HG03575 (cell line): ENCODE data around the gene SLC26A9.

Source experiments
- ATAC-seq: cut with Tn5 transposase; IDR thresholded peaks from one replicate; pipeline ENCODE4 v1.9.1; 2021; ENCODE audit not compliant: unreplicated experiment, insufficient number of reproducible peaks, low FRiP score; ENCODE audit errors: extremely low read depth

Gene SLC26A9

DNA sequence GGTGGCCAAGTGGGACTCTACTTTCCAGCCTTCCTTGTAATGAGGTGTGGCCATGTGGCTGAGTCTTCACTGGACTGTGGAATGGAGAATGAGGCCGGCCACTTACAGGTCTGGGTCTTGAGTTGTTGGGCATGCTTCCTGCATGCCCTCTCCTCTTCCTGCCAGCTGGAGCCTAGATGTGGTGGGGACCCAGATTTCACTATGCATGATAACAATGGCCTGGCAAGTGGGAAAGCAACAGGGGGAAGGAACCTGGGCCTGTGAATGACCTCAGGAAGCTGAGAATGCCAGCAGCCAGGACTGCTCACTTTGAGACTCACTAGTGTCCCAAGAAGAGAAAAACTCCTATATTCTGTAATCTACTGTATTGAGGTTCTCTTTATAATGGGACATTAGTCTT, 8.5 kb upstream of the SLC26A9 start:
- no peak for ATAC-seq

GRCh38 chr1:205950826-205951549, 7.7 kb upstream of the SLC26A9 start:
- ATAC-seq: no peak

DNA sequence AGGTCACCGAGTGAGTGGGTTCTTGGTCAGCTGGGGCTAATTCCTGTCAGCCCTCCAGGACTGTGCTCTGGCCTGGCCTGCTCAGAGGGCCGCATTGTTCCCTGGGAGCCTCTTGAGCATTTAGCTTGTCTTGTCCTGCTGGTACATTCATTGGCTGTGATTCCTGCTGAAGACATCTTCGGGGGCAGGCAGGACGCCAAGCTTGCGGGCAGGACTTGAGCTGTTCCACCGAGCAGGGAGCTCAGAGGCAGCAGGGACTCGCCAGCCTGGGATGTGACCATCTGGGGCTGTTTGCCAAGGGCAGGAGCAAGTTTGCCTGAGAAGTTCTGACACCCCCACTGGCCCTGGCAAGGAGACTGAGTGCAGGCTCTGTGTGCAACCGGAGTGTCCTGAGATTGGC, 7.0 kb upstream of the SLC26A9 start:
- ATAC-seq: no peak

DNA sequence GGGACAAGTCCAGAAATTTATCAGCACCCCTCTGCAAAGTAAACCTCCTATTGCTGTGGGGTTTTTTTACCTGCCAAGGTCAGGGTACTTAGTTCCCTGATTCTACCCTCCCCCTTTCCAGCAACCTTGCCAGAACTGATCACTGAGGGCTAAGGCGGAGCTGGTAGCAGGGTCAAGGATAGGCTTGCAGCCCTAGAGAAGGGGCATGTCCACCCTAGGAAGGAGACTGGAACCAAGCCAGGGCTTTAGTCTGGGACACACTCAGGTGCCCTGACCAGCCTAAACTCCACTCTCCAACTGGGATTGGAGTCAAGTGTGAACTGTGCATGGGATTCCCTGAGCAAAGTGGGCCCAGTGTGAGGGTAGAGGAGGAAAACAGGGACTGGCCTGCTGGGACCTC, 6.5 kb upstream of the SLC26A9 start:
- ATAC-seq: no peak

DNA sequence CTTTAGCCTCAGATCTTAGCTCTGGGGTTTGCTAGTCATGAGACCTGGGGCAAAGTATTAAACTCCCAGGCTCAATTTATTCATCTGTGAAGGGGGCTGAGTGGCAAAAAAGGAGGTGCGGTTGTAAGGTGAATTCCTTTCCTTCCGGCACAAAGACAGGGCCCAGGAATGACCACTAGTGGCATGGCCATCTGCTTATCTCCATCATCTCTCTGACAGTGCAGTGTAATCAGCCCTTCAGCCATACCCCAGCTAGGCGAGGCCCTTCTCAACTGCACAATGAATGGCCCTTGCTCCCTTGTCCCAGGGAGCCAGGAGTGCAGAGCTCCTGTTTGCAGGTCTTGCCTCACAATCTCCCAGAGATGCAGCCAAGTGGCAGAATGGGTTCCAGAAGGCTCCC, 5.6 kb upstream of the SLC26A9 start:
- no peak for ATAC-seq

- no peak for ATAC-seq
These were observed 4.8 kb upstream of the SLC26A9 start for GRCh38 chr1:205948039-205948438.

- no peak for ATAC-seq
These were observed 3.8 kb upstream of the SLC26A9 start for GRCh38 chr1:205947024-205947423.

GRCh38 chr1:205945069-205945468, 1.8 kb upstream of the SLC26A9 start:
- no peak for ATAC-seq

- no peak for ATAC-seq
These were observed 1.3 kb upstream of the SLC26A9 start for GRCh38 chr1:205944525-205944924.

DNA sequence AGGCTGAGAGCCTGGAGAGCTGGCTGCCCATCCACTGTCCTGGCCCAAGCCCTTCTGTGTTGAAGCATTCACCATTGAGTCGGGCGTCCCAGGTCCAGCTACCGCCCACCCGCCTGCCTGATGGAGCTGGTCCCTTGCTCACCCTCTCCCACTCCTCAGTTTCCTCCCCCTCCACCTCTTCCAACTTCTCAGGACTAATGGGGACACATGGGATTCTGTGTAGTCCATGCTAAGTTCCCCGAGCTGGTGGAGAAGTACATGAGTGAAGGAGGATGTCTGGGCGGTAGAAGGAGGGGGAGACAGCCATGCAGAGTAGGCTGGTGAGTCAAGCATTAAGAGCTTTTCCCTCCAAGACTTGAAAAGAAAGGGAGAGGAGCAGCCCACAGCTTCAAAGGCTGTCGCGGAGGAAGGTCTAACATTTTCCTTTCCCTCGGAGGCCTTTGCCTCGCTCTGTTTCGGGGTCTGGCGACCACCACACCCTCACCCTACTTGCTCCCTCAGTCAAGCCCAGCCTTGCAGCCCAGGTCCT, 561 bp downstream of the SLC26A9 start:
- no peak for ATAC-seq

GRCh38 chr1:205940710-205941109, 2.5 kb downstream of the SLC26A9 start:
- ATAC-seq: no peak

DNA sequence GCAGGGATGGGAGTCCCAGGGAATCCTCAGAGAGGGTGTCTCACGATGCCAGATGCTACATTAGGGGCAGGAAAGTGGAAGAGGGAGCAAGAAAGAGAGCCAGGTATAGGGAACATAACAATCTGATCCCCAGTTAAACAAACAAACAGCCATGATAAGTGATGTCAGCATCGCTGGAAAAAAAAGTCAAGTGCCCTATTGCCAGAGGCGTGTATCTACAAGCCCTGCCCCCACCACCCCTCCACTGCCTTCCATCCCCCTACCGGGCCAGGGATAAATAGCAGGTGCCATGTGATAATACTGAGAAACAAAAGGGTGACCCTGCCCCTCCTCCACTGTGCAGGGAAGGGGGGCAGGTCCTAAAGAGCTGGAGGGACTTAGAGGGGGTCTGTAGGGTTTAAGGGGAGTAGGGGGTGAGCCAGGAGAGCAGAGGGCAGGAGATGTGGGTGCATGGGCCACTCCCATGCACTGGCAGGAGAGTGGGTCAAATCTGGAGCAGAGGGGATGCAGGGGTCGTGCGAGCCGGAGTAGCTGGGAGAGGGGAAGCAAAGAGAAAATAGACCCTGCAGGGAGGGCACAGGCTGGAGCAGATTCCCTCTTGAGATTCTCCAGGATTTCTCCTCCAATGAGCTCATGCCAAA, 3.4 kb downstream of the SLC26A9 start:
- ATAC-seq: no peak

DNA sequence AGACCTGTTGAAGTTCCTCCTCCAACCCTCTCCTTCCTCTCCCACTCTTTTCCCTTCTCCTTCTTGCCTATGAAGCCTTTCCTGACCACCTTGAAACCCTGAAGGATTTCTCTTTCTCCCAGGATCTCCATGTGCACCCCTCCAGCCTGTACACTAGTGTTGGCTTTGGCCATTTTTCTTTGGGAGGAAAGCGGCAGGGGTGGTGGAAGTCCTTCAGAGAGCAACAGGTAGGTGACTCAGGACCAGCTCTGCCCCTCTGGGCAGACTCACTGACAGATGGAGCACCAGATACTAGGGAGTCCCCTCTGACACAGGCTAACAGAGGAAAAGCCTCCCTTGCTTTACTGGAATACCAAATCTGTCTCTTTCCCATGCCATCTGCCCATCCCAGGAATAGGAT, 4.6 kb downstream of the SLC26A9 start:
- no peak for ATAC-seq

DNA sequence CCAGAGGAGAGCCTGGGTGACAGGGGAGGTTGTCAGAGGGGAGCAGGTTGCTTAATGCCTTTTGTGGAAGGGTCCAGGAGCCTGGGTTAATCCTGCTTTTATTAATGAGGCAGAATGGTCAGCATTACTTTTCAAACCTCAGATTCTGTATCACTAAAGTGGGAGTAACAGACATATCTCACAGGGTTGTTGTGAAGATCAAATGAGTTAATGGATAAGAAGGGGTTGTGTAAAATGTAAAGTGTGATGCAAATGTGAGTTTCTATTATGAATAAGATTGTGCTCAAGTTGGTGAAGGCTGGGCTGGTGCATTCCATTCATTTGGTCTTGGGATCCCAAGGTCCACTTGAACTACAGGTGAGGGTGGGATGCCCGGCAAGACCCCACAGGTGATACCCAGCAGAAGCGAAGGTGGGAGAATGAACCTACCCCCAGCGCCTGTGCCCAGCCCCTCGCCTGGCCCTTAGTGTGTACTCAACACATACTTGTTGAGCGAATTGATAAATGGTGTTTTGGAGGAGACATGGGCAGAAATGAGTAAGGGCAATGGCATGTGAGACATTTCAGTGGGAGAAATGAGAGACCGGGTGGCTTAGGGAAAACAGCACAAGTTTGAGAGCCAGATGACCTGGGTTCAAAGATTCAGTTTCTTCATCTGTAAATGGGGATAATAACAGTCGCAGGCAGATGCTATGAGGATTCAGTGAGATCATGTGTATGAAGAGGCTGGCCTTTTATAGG, 6.2 kb downstream of the SLC26A9 start:
- ATAC-seq: no peak

DNA sequence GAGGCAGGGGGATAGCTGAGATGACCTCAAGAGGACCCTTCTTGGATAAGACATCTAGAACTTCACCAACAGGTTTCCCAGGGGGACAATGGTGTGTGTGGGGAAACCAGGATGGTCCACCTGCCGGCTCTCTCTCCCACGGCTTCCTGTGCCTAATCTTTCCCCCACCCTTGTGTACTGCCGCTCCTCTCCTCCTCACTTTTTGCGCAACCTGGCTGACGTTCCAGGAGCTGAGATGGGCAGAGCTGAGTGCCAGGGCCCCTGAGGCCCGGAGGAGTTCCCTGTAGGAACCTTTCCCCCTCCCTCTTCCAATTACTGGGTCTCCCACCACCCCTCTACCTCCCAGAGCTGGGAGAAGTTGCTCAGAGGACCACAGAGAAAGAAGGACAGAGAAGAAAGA, 6.9 kb downstream of the SLC26A9 start:
- no peak for ATAC-seq

DNA sequence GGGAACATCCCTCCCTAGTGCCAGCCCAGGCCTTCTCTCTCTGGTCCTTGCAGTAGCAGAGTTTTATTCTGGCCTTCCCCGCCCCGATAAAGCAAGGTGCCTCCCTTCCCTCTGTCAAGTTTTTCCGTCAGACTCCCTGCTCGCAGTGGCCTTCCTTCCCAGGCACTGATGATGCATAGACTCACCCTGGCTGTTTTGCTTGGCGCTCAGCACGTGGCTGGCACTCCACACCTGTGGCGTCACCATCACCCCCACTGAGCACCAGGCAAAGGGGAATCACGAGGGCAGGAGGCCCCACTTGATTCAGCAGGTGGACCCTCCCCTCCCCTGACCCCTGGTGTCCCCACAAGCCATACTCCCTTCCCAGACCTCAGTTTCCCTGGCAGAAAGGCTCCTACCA, 7.4 kb downstream of the SLC26A9 start:
- ATAC-seq: no peak

DNA sequence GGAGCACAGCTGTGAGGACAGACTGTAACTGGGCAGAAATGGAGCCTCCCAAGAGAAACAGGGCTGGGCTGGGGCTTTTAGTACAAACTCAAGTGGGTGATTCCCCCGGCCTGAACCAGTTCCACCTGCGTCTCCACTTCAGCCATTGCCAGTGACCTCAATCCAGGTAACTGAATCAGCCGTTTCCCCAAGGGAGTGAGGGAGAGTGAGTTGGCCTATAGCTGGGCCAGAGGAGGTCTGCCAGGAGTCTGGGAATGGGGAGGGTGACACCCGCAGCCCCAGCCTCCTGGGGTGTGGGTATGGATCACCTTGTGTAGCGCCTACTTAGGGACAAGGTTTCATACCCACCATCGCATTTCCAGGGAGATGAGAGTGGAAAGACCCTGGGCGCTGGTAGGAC, 8.5 kb downstream of the SLC26A9 start:
- ATAC-seq: no peak

- ATAC-seq: no peak
These were observed 9.3 kb downstream of the SLC26A9 start for GRCh38 chr1:205933671-205934618.

GRCh38 chr1:205932776-205933175, 10.5 kb downstream of the SLC26A9 start:
- no peak for ATAC-seq
